Loucy (cell line): ENCODE data around the gene ARPP19.

Source experiments
- H2AFZ ChIP-seq: fragments of 200-600 bp; sonication (generic); 2 replicates; pipeline ENCODE4 v1.6.0; 2016; ENCODE audit warnings: antibody characterized with exemption, mild to moderate bottlenecking, low read length, moderate library complexity
- H3F3A ChIP-seq: fragments of 200-600 bp; 2 replicates; pipeline ENCODE4 v1.6.0; 2016; ENCODE audit warnings: antibody characterized with exemption, low read depth, mild to moderate bottlenecking
- H3K27me3 ChIP-seq: fragments of 200-600 bp; sonication (generic); 2 replicates; pipeline ENCODE4 v1.6.1; 2014; ENCODE audit warnings: low read length, mild to moderate bottlenecking; ENCODE audit not compliant: insufficient read depth, poor library complexity, severe bottlenecking
- H3K36me3 ChIP-seq: fragments of 200-600 bp; sonication (generic); 2 replicates; pipeline ENCODE4 v1.6.1; 2016; ENCODE audit warnings: low read length; ENCODE audit not compliant: insufficient read depth
- H3K4me1 ChIP-seq: fragments of 200-600 bp; sonication (generic); 2 replicates; pipeline ENCODE4 v1.5.1; 2014; ENCODE audit warnings: low read length, mild to moderate bottlenecking; ENCODE audit not compliant: insufficient read depth, poor library complexity, severe bottlenecking
- H3K4me2 ChIP-seq: fragments of 200-600 bp; sonication (generic); 2 replicates; pipeline ENCODE4 v1.6.0; 2014; ENCODE audit warnings: antibody characterized with exemption, low read length, low read depth, mild to moderate bottlenecking; ENCODE audit not compliant: poor library complexity, severe bottlenecking
- H3K4me3 ChIP-seq: fragments of 200-600 bp; sonication (generic); 2 replicates; pipeline ENCODE4 v1.5.1; 2014; ENCODE audit warnings: low read length, mild to moderate bottlenecking, mixed read lengths; ENCODE audit not compliant: poor library complexity, severe bottlenecking
- H3K79me2 ChIP-seq: fragments of 200-600 bp; sonication (generic); 2 replicates; pipeline ENCODE4 v1.6.1; 2014; ENCODE audit warnings: low read length; ENCODE audit not compliant: insufficient read depth
- H3K9ac ChIP-seq: fragments of 200-600 bp; sonication (generic); 2 replicates; pipeline ENCODE4 v1.6.0; 2014; ENCODE audit warnings: mild to moderate bottlenecking, low read depth, low read length, moderate library complexity; ENCODE audit not compliant: poor library complexity, severe bottlenecking
- H3K9me2 ChIP-seq: fragments of 200-600 bp; sonication (generic); replicated peaks from 2 replicates; pipeline ENCODE4 v1.6.1; 2016; ENCODE audit warnings: low read depth, low read length, mixed read lengths
- H3K9me3 ChIP-seq: fragments of 200-600 bp; sonication (generic); 2 replicates; pipeline ENCODE4 v1.6.1; 2014; ENCODE audit warnings: mild to moderate bottlenecking, antibody characterized with exemption, low read length, low read depth; ENCODE audit not compliant: insufficient read depth
- H4K20me1 ChIP-seq: fragments of 200-600 bp; sonication (generic); 2 replicates; pipeline ENCODE4 v1.6.0; 2014; ENCODE audit warnings: antibody characterized with exemption, low read length, mild to moderate bottlenecking; ENCODE audit not compliant: insufficient read depth, poor library complexity, severe bottlenecking
- CTCF ChIP-seq: fragments of 200-600 bp; sonication (generic); conservative IDR thresholded peaks from 2 replicates; pipeline ENCODE4 v1.5.1; 2014; ENCODE audit warnings: mild to moderate bottlenecking, antibody characterized with exemption, low read length
- EZH2phosphoT487 ChIP-seq: fragments of 200-600 bp; IDR thresholded peaks from 2 replicates; pipeline ENCODE4 v1.6.1; 2018; ENCODE audit warnings: antibody characterized with exemption, mild to moderate bottlenecking, moderate library complexity, borderline replicate concordance

Gene ARPP19

GRCh38 chr15:52609593-52609992, 40.8 kb upstream of the ARPP19 start:
- Histone ChIP-seq H2AFZ (no peak overlapping the region), H3K4me1 (no peaks in the 10 kb centered on the region), H3K27me3 (no peaks in the 10 kb centered on the region), H4K20me1 (no peaks in the 10 kb centered on the region), H3K36me3 (peaks cover 45% of the 10 kb centered on the region), H3K9me3 (no peaks in the 10 kb centered on the region), H3K4me2 (no peak overlapping the region), H3K4me3 (no peak overlapping the region), H3K9ac (no peak overlapping the region), H3F3A (no peaks in the 10 kb centered on the region), H3K79me2 (no peaks in the 10 kb centered on the region), H3K9me2 (no peaks in the 10 kb centered on the region)
- TF ChIP-seq EZH2phosphoT487 (no peak), CTCF (no peak)

GRCh38 chr15:52584414-52584813, 15.6 kb upstream of the ARPP19 start:
- Histone ChIP-seq H3K4me1 (no peaks in the 10 kb centered on the region), H3K36me3 (peaks cover 12% of the 10 kb centered on the region), H3K27me3 (no peaks in the 10 kb centered on the region), H3K4me2 (no peak overlapping the region), H3K9me3 (no peaks in the 10 kb centered on the region), H3F3A (no peaks in the 10 kb centered on the region), H4K20me1 (no peaks in the 10 kb centered on the region), H3K79me2 (no peaks in the 10 kb centered on the region), H3K9me2 (no peaks in the 10 kb centered on the region), H2AFZ (no peak overlapping the region), H3K9ac (no peak overlapping the region), H3K4me3 (no peak overlapping the region)
- TF ChIP-seq EZH2phosphoT487 (no peak), CTCF (no peak)

- Histone ChIP-seq H3K79me2 (no peaks in the 10 kb centered on the region), H3K4me3 (no peak overlapping the region), H3K9me2 (no peaks in the 10 kb centered on the region), H3K27me3 (no peaks in the 10 kb centered on the region), H3K4me1 (no peaks in the 10 kb centered on the region), H3K4me2 (no peak overlapping the region), H4K20me1 (no peaks in the 10 kb centered on the region), H3K36me3 (peaks cover 5% of the 10 kb centered on the region), H3F3A (no peaks in the 10 kb centered on the region), H3K9me3 (no peaks in the 10 kb centered on the region), H3K9ac (no peak overlapping the region), H2AFZ (no peak overlapping the region)
- TF ChIP-seq EZH2phosphoT487 (no peak), CTCF (no peak)
Measured at GRCh38 chr15:52579852-52580251, 11.0 kb upstream of the ARPP19 start.
